Sciatic nerve (tissue), 2 donors: ENCODE data around the gene CSTF2. TPM values are rescaled to one million over a fixed set of nuclear protein-coding genes. Genes with fewer than 3 reads are reported as not detected.
A peak's percentile ranks its signal among the peaks of the same experiment; 100 is the strongest.
"Not testable (repeated sequence)": the region's sequence is repeated elsewhere in the genome, so short reads cannot be mapped to it uniquely, and the experiment has no call there.

Experiments used
- ATAC-seq: fragments of 200-7000 bp; cut with Tn5 transposase; one replicate; pipeline ENCODE4 v1.9.1; 2020; ENCODE audit warnings: mild to moderate bottlenecking, moderate library complexity
- DNase-seq: peaks from one replicate; pipeline ENCODE4 v3.0.0-alpha.2; 2020; ENCODE audit warnings: low spot score
- intact Hi-C: fragments of 100-400 bp; cut with DNase I; formaldehyde crosslinking; loops from one replicate; pipeline ENCODE4 v1.14.2; 2022
- total RNA-seq: library from RNA; stranded (reverse); fragmentation: NEBNext Ultra II Directional; extraction: Animal tissue kit (Norgen Biotek cat#: 25700); gene quantifications from one replicate; pipeline ENCODE4 v1.2.1, GENCODE V29; 2021
- donor health status: DM: no; HTN: no; CAD: no.
- donor health status: DM: no; HTN: no; CAD: no.

Gene CSTF2, protein sequence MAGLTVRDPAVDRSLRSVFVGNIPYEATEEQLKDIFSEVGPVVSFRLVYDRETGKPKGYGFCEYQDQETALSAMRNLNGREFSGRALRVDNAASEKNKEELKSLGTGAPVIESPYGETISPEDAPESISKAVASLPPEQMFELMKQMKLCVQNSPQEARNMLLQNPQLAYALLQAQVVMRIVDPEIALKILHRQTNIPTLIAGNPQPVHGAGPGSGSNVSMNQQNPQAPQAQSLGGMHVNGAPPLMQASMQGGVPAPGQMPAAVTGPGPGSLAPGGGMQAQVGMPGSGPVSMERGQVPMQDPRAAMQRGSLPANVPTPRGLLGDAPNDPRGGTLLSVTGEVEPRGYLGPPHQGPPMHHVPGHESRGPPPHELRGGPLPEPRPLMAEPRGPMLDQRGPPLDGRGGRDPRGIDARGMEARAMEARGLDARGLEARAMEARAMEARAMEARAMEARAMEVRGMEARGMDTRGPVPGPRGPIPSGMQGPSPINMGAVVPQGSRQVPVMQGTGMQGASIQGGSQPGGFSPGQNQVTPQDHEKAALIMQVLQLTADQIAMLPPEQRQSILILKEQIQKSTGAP
- 9.5 TPM for total RNA-seq

- intact Hi-C loops = no loop called here
- DNase-seq (peak; percentile 85), ATAC-seq (peak; percentile 99)
Observed at GRCh38 chrX:100819837-100820666, at the start of gene CSTF2. Gene CSTF2 (plus strand): TSS chrX:100820391. CDS start chrX:100820417, 26 bp downstream.

DNA sequence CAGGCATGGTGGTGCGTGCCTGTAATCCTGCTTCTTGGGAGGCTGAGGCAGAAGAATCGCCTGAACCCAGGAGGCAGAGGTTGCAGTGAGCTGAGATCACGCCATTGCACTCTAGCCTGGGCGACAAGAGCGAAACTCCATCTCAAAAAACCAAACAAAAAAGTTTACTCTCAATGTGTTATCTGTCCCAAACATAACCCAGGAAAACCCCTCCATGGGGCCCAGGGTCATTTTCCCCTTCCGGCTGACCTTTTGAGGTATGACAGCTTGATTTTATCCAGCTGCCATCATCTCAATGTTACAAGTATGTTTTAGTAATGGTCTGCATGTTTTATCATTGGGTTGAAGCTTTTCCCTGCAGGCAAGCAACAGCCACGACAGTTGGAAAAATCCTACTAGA lies 23.8 kb upstream of the CSTF2 start:
- intact Hi-C loops, DNase-seq, ATAC-seq: not testable (repeated sequence)

- DNase-seq (no peak), ATAC-seq (no peak)
- intact Hi-C loops = no loop called here
Observed at GRCh38 chrX:100797359-100797758, 22.8 kb upstream of the CSTF2 start.

GRCh38 chrX:100798484-100799214 lies 21.5 kb upstream of the CSTF2 start:
- no peak for ATAC-seq
- intact Hi-C loops = no loop called here
- DNase-seq = no peak

DNA sequence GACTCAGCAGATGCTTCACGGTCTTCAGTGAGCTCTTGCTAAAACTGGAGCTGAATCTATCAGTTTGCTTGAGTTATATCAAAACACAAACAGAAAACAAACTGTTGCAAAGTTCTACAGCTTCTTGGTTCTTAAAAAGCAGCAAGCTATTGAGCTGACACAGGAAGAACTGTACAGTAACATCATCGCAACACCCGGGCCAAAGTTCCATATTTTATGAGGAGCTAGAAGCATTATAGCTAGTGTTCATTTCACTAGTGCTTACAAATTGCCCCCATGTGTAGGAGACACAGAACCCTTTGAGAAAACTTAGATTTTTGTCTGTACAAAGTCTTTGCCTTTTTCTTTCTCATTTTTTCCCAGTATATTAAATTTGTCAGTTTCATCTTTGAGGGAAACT lies 17.3 kb upstream of the CSTF2 start:
- ATAC-seq = no peak
- intact Hi-C loops = no loop called here
- DNase-seq = no peak

- no peak for DNase-seq
- no peak for ATAC-seq
- intact Hi-C loops = no loop called here
Observed at GRCh38 chrX:100804780-100805179, 15.4 kb upstream of the CSTF2 start.

- intact Hi-C loops, DNase-seq, ATAC-seq: not testable (repeated sequence)
Observed at GRCh38 chrX:100808265-100808664, 11.9 kb upstream of the CSTF2 start.

GRCh38 chrX:100812216-100813158 lies 7.7 kb upstream of the CSTF2 start:
- ATAC-seq (no peak), DNase-seq (no peak)
- intact Hi-C loops = no loop called here

- no peak for DNase-seq
- no peak for ATAC-seq
- intact Hi-C loops = no loop called here
Observed at GRCh38 chrX:100817340-100817739, 2.9 kb upstream of the CSTF2 start.

DNA sequence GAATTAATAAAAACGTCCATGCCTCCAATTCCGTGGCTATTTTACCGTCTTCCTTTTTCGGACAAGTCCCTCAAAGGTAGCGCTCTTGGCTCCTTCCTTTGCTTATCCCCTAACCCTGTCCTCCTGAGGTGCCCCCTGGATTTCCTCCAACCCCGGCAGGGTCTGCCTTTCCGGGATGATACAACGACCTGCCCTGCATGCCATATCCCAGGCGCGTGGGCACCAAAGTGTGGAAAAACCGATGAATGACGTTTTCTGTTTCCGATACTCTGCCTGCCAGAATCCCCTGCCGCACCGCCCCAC lies 706 bp upstream of the CSTF2 start:
- ATAC-seq (peak; percentile 13), DNase-seq (no peak)
- intact Hi-C loops = no loop called here

- no peak for DNase-seq
- no peak for ATAC-seq
- intact Hi-C loops = no loop called here
Observed at GRCh38 chrX:100829730-100830129, 9.5 kb downstream of the CSTF2 start.

GRCh38 chrX:100830143-100830542 lies 10.0 kb downstream of the CSTF2 start:
- DNase-seq (no peak), ATAC-seq (no peak)
- intact Hi-C loops = no loop called here

GRCh38 chrX:100830547-100830946 lies 10.4 kb downstream of the CSTF2 start:
- DNase-seq (no peak), ATAC-seq (no peak)
- intact Hi-C loops = no loop called here

DNA sequence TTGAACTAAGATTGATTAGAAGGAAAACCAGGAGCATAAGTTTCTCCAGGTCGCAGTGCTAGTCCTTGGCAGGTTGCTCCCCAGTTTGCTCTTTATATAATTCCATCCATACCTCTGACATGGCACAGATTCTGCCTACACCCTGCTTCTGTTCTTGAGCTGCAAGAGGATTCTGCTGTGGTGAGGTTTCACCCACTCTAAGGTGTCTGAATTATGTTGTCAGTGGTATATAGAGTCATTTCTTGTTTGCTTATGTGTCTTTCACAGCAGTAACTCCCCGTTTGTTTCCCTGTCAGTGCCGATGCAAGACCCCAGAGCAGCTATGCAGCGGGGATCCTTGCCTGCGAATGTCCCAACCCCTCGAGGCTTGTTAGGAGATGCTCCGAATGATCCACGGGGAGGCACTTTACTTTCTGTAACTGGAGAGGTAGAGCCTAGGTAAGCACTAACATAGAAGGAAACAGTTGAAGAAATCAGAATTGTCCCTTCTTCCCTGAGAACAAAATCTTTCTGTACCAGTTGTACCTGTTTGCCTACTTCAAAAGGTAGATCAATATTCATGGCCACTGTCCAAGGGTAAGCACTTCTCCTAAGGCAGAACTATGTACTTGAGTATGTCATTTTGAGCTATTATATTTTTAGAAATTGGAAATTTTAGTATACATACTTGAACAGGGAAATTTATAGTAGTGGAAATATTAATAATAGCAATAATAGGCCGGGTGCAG lies 11.2 kb downstream of the CSTF2 start:
- intact Hi-C loops = no loop called here
- DNase-seq (no peak), ATAC-seq (no peak)

GRCh38 chrX:100850317-100850716 lies 30.1 kb downstream of the CSTF2 start:
- DNase-seq (no peak), ATAC-seq (no peak)
- intact Hi-C loops = no loop called here

DNA sequence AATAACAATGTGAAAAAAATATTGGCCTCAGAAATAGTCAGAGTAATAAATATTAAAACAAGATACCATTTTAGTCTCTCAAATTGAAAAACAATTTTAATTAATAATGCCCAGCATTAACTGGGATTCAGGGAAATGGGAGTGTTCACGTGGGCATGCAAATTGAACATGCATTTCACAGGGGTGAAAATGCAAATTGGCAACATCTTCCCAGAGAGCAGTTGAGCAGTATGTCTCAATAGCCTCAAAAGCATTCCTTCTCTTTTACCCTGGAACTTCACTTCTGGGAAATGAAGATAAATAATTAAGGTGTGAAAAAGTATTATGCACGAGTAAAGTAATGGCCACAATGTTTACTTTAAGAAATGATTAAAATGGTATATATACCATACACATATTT lies 32.6 kb downstream of the CSTF2 start:
- DNase-seq (no peak), ATAC-seq (no peak)
- intact Hi-C loops = no loop called here

GRCh38 chrX:100863326-100863864 lies 43.2 kb downstream of the CSTF2 start:
- DNase-seq (no peak), ATAC-seq (no peak)

More at GRCh38 chrX:100863326-100863864, 43.2 kb downstream of the CSTF2 start:
- intact Hi-C loops = no loop called here
